IPS DF 19.7 (cell line): Measurements from ENCODE around the gene CALML6.
A peak's percentile ranks its signal among the peaks of the same experiment; 100 is the strongest.

Experiments used
- DNase-seq: peaks from one replicate; pipeline ENCODE4 v3.0.0-alpha.2; 2013; ENCODE audit warnings: low read depth, low spot score

CALML6 gene

DNA sequence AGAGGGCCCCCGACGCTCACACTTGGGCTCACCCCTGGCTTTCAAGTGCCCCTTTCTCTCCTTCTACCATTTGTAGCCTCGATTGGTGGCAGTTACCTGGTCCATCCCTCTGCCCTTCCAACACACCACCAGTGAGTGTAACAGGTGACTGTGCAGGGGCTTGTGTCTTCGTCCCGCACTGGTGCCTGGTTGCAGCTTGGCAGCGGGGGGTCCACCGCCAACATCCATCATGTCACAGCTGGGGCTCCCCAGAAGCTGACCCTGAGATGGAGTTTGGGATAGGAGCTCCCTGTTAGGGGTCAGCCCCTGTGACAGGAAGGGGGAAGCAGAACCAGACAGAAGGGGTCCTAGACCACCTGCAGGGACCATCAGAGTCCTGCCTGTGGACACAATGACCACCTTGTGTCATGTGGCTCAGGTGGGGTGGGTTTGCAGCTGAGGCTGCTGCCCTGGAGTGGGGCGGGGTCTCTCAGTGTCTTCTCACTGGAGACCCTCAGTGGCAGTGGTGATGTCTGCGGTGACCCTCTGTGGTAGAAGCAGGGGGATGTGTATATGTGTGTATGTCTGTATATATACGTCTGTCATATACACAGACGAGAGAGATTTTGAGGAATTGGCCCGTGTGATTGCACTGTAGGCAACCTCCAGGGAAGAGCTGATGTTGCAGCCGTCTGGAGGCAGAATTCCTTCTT, 3.6 kb upstream of the CALML6 start:
- DNase-seq, result no peak

DNA sequence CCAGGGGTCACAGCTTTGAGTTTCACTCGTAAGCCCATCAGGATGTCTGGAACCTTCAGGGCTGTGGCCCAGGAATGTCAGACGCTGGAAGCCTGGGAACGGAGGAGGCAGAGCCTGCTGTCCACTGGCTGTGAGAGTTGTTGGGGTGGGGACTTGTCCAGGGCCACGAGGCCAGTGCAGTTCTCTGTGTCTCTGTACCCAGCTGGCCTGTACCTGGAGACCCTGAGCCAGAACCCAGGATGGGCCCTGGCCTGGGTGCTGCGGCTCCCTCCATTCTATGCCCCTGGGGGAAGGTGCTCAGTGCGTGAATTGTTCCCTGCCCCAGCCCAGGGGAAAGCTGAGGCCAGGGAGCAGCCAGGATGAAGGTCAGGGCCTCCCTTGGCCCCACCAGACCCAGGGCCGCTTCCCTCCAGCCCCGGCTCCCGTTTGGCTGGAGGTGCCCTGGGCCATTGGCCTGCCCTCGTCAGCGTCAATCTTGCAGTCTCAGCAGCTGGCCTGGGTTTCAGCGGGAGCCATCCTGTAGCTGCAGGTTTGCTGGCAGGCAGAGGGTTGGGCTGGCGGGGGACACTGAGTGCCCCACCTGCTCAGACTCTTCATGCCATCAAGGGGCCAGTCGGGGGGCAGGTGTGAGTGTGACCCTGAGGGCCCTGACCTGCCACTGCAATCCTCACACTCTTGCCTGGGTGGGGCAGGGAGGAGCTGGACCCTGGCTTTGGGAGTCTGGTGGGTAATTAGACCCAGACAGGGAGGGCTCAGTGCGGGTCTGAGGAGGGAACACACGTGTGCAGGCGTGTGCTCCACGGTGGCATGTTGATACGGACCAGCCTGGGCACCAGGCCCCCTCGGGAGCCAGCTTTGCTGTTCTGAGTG, 724 bp upstream of the CALML6 start:
- DNase-seq, result no peak

DNA sequence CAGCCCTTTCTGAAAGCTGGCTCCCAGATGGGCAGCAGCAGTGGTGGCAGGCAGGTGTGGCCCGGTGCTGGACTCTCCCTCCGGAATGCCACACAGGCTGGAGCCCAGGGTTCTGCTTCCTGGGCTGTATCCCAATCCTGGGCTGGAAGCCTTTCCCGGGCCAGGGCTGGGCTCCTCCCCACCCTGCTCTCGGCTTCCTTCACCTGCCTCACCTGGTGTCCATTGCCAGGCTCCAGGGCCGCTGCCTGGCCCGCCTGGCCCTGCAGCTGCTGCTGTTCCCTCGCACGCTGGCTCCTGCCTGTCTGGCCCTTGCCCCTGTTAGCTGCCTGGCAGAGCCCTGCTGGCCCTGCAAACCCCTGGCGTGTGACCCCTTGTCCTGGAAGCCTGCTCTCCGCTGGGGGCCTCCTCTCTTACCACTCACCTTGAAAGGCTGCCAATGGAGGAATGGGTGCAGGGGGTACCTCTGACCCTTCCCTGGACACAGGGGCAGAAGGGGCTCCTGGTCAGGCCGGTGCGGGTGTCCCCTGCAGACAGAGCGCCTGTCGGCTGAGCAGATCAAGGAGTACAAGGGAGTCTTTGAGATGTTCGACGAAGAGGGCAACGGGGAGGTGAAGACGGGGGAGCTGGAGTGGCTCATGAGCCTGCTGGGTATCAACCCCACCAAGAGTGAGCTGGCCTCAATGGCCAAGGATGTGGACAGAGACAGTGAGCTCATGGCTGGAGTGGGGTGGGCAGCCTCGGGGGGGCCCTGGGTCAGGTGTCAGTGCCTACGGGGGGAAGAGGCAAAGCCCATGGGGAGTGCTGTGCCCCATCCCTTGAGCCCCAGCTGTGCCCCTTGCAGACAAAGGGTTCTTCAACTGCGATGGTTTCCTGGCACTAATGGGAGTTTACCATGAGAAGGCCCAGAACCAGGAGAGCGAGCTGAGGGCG, 1.1 kb downstream of the CALML6 start:
- DNase-seq, result no peak

DNA sequence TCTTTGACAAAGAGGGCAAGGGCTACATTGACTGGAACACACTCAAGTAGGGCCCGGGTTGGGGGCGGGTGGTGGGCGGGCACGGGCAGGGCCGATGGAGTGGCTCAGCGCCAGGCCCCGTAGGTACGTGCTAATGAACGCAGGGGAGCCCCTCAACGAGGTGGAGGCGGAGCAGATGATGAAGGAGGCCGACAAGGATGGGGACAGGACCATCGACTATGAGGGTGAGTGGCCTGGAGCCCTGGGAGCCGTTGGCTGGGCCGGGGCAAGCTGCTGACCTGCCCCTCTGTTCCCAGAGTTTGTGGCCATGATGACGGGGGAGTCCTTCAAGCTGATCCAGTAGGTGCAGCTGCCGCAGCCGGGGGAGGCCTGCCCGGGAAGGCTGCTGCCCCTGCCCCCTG, 1.8 kb downstream of the CALML6 start:
- DNase-seq, result no peak

DNA sequence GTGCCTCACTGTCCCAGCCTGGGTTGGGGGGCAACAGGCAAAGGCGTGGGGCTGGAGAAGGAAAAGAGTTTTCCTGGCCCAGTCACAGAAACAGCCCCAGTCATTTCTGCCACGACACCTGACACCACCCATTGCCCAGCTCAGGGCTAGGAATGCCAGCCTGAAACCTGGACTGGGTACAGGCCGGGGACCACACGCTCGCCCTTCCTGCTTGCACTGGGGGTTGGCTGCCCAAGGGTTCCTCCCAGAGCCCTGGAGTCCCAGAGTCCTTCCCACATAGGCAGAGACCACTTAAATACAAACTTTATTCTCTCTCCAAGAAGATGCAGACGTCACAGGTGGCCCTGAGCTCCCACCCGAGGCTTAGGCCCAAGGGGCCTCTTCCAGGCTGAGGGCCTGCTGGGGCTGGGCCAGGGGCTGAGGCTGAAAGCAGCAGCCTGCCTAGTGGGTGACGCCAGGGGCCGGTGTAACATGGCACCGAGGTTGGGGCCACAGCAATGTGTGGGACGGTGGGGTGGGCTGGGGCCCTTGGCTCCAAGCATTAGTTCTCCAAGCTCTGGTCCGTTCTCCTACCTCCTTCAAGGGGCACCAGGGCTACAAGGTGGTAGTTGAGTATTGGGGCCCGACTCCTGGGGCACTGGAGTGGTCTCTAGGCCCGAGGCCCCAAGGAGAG, 2.4 kb downstream of the CALML6 start:
- DNase-seq, result no peak

DNA sequence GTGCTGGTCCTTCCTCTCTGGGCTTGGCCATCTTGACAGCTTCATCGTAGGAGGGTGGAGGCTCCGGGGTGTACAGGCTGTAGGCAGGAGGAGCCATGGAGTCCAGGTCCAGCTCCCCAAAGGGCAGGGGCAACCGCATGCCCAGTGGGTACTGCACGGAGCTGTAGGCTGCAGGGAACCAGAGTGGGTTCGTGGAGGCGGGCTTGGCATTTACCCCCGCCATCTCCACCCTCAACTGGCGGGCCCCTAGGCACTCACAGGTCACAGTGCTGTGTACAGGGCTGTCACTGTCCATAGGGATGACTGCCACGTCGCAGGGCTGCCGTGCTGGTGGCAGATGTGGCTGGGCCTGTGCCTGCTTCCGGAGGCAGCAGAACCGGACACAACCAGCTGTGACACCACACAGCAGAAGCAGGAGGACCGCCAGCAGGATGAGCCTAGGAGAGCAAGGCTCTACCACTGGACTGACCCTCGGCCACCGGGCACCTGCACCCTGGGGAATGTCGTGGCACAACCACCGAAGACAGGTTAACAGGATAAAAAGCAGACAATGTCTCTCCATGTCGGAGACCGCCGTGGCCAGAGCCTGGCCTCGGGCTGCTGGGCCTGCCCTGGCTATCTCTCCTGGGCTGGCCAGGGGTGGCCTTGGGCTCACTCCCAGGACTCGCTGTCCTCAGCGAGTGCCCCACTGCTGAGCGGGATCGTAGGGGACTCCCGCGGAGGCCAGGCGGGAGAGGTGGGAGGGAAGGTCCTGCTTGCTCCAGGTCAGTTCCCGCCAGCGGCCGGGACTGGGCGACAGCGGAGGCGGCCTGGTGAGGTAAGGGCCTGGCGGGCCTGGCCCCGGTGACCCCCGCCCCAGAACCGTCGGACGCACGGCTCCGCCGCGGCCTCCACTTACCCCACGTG, 3.2 kb downstream of the CALML6 start:
- no peak for DNase-seq

DNA sequence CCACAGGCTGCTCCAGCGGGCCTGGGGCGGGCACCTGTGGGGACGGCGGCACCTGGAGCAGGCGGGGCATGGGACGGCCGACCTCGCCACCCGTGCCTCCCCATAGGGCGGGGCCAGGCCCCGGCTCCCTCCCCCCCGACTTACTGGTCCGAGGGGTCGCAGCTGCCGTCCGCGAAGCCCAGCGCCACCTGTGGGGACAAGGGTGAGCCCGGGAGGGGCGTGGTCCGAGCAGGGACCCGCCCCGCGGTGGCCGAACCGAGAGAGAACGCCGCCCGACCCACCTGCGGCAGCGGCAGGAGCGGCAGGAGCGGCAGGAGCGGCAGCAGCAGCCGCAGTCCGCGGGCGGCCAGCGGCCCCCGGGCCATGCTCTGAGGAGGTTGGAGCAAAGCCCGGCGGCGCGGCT, 3.8 kb downstream of the CALML6 start, which contains the start of gene TMEM52:
Gene TMEM52, minus strand, starts transcription at position 379 of the 403 bp plus-strand sequence. Its CDS starts 14 bp downstream, at position 365.
- DNase-seq, result no peak

DNA sequence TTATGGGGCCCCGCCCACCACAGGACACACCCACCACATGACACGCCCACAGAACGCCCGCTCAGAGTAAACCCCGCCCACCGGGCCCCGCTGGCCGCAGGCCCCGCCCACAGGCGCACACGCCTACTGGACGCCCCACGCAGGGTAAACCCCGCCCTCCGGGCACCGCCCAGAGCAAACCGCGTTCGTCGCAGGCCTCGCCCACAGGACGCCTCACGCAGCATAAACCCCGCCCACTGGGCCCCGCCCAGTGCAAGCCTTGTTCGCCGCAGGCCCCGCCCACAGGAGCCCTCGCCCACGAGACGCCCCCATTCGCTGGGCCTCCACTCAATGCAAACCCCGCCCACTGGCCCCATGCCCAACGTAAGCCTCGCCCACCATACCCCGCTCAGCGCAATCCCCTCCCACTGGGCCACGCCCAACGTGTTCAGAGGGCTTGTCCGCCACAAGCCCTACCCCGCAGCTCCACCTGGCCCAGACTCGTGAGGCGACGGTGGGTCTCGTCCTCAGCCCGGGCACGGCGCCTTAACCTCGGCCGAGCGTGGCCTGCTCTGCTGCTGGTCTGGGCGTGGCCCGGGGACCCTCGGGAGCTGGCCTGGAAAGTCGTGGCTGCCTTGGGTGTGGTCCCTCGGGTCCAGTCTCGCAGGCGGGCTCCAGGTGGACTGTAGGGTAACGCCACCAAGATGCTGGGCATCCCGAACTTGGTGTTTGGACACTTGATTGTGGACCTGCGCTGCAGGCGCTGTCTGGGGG, 4.4 kb downstream of the CALML6 start:
- DNase-seq, result peak; percentile 81

DNA sequence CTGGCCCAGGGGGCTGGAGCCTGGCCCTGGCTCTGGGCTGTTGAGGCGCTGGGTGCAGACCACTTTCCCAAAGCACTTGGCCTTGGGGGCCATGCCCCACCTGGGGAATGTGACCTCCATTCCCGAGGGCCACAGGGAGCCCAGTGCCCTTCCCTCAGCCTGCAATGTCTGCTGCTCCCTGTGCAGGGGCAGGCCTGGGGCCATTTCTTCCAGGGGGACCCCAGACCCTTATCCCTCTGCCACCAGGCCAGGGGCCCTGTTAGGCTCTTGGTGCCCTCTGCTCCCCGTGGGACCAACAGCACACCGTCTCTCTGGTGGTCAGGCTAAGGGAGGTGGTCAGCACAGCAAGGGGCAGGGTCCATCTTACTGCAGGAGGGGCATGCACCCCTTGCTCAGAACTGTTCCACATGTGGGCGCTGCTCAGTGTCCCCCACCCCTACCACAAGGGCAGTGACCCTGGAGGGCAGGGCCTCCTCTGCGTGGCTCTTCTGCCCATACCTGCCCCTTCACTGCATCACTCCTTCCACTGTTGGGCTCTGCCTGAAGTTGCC, 5.1 kb downstream of the CALML6 start:
- no peak for DNase-seq

DNA sequence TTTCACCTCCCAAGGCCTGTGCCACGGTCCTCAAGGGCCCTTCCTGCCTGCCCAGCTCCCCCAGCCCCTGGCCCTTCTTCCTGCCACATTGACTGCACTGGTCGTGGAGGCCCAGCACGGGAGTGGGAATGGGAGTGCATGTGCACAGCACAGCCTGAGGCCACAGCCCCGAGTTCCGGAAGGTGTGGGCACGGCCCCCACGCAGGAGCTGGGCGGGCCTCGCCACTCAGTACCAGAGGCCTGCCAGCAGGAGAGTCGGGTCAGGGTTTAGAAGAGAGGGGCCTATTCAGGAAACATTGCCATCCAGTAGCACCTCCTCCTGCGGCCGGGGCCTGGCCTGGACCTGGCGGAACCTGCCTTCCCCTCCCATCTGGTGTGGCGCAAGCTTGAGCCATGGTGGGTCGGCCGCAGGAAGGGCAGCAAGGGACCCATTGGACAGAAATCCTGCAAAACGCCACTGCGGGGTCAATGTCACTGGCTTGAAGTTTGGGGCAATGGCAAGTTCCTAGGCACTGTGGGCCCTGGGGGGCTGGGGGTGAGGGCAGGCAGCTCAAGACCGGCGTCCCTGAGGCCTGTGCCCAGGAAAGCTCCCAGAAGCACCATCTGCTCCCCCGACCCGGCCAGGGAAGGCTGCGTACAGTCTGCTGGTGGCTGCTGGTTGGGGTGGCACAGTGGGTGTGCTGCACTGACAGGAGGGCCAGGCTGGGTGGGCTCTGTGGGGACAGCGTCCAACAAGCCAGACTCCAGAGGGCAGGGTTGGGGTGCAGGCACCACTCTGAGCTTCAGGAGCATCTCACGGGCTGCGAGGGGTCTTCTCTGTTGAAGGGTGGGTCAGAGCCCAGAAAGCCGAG, 5.8 kb downstream of the CALML6 start:
- DNase-seq, result no peak

DNA sequence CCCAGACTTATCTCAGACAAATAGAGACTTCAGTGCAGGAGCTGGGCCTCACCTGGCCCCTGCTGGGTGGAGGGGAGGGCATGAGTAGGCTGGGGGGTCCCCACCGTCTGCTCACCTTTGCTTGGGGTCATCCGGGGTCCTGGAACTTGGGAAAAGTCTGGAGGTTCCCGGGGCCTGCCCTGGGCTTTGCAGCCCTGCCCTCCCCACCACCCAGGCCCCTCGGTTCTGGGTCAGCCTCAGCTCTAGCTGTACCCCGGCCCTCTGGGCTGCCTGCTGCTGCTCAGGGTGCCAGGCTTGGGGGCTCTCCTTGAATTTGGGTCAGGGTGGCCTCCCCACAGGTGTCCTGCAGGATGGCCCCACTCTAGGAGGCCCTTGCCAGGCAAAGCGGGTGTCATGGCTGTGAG, 6.4 kb downstream of the CALML6 start:
- no peak for DNase-seq

DNA sequence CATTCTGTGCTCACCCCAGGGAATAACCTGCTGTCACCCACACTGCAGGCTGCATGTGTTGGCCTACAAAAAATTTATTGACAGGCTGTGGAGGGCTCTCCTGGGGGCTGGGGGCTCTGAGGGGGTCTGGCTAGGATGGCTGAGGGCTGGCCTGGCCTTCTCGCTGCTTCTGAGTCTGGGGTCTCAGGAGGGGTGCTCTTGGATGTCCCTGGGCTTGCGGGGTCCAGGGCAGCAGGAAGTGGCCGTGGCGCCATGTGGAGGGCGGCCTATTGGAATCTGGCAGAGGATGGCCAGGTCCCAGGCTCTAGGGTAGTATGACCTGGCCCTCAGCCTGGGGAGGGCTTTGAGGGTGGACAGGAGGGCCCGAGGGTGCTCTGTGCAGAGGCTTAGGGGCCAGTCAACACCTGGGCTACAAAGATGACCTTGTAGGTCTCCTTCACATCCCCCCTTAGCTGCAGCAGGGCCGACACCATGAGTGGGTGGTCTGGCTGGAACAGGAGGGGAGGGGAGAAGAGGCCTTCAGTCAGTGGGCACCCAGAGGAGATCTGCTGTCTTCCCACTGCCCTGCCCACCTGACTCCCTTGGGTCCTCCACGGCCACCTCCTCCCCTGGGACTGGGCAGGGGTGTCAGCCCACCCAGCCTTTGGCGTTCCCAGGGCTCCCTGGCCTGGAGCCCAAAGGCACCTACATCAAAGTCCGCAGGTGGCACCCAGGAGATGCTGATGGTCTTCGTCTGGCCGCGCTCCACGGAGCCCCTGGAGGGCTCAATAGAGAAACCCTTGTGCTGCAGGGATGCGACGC, 7.0 kb downstream of the CALML6 start:
- DNase-seq, result no peak

DNA sequence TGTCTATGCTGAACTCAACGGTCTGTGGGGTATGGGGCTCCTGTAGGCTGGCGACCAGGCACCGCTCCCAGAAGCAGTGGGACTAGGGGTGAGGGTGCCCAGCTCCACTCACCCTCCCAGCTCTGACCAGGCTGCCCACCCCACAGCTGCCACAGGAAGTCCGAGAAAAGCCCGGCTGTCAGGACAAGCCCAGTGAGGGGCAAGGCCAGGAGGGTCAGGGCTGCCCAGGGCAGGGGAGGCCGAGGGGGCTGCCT, 7.6 kb downstream of the CALML6 start:
- no peak for DNase-seq

DNA sequence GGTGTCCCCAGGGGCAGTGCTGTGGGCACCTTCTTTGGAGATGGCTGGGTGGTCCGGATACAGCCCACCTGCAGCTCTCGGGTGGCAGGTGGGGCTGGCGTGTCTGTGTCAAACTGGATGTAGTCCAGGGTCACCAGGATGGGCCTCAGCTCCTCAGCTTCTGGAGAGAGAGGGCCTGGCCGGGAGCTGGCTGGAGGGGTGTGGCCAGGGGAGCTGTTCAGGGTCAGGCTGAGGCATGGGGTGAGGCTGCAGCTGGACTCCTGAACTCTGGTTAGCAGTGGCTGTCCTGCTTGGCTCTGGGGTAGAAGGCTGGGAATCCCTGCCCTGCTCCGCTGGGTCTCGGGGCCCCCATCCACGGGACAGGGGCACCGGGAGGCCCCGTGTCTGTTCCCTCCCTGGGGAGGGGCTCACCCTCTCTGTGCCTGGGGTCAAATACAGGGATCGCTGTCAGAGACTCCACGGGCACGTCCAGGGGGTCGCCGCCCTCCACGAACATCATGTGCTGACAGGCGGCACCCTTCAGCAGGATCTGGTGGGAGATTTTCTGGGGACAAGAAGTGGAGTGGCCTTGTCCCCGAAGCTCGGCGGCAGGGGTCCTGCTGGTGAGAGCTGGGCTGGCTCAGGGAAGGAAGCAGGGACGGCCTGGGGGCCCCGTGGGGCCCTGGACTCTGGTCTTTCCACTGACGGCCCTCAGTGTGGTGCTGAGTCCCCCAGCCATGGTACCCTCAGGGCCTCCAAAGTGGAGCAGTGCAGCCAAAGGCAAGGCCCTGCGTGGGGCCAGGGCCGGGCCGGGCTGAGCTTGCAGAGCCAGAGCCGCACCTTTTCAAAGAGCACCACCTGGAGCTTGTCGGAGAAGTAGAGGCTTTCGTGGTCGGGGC, 8.1 kb downstream of the CALML6 start:
- DNase-seq, result no peak

DNA sequence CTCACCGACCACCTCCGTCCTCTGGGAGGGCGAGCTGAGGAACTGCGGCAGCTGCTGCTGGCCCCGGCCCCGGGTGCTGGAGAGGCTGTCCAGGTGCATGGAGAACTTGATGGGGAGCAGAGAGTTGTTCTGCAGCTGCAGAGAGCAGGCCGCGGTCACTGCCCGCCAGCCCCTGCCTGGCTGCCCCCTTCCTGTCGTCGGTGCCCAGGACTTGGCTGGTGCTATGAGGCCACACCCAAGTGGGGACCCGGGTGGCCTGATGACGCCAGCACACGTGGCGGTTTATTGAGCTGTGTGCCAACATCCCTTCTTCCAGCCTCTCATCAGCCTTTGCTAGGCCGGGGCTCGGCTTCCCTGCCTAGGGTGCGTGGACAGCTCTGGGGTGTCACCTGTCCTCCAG, 9.3 kb downstream of the CALML6 start:
- DNase-seq, result no peak

DNA sequence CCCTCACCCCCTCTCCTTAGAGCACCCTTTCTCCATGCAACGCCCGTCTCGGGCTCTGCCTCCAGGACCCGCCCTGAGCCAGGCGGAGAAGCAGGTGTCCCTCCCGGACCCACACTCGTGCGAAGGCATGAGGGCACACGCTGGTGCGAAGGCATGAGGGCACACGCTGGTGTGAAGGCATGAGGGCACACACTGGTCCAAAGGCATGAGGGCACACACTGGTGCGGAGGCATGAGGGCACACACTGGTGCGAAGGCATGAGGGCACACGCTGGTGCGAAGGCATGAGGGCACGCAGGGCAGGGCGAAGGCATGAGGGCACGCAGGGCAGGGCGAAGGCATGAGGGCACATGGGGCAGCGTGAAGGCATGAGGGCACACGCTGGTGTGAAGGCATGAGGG, 9.8 kb downstream of the CALML6 start:
- DNase-seq, result no peak
